Keratinocyte (primary cell): ENCODE results near the gene BPTF.
"Not testable (repeated sequence)": the region's sequence is repeated elsewhere in the genome, so short reads cannot be mapped to it uniquely, and the experiment has no call there.

ENCODE experiments used
- EZH2 ChIP-seq: IDR thresholded peaks from one replicate; pipeline ENCODE4 v1.6.1; 2012; ENCODE audit warnings: inconsistent platforms, mild to moderate bottlenecking, low read length, moderate library complexity
- TF ChIP-seq, protein P1 (sequence below), 3 experiments: IDR thresholded peaks in 1 of 3; conservative IDR thresholded peaks in 1 of 3; optimal IDR thresholded peaks in 1 of 3; 2 replicates in 2 of 3; 3 replicates in 1 of 3; pipeline versions ENCODE3 to v1.5.1; 2011; ENCODE audit warnings: low read length in 3 of 3, mild to moderate bottlenecking in 3 of 3, moderate library complexity in 2 of 3, control low read depth in 1 of 3, inconsistent platforms in 1 of 3; ENCODE audit not compliant: insufficient read depth in 2 of 3; ENCODE audit errors: extremely low read depth in 1 of 3

DNA sequence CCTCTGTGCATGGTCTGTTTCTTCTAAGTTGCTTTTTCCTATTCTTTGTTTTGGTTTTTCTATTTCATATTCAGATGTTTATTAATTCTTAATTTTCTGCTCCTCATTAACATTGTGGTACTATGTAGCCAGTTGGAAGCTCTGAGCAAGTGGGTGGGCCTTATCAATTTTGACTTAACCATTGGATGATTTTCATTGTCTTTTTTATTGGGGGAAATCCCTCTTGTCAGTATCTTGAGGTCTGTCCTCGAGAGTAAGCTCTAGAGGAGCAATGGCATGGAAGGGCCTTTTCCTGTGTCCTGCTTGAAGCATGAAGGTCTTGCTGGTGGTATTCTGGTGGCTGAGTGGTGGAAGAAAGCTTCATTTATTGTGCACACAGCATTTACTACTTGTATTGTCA, 31.1 kb downstream of the BPTF start:
- not testable (repeated sequence) for TF ChIP-seq EZH2
- TF ChIP-seq, protein P1, sequence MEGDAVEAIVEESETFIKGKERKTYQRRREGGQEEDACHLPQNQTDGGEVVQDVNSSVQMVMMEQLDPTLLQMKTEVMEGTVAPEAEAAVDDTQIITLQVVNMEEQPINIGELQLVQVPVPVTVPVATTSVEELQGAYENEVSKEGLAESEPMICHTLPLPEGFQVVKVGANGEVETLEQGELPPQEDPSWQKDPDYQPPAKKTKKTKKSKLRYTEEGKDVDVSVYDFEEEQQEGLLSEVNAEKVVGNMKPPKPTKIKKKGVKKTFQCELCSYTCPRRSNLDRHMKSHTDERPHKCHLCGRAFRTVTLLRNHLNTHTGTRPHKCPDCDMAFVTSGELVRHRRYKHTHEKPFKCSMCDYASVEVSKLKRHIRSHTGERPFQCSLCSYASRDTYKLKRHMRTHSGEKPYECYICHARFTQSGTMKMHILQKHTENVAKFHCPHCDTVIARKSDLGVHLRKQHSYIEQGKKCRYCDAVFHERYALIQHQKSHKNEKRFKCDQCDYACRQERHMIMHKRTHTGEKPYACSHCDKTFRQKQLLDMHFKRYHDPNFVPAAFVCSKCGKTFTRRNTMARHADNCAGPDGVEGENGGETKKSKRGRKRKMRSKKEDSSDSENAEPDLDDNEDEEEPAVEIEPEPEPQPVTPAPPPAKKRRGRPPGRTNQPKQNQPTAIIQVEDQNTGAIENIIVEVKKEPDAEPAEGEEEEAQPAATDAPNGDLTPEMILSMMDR (optimal IDR thresholded peaks at IDR 0.05 in 1 of 3, IDR thresholded peaks at IDR 0.05 in 1 of 3, conservative IDR thresholded peaks at IDR 0.05 in 1 of 3; ENCODE audit: extremely low read depth in 1 of 3, insufficient read depth in 2 of 3, low read length in 3 of 3) = not testable (repeated sequence)
